CD4-positive, CD25-positive, alpha-beta regulatory T cell (primary cell): Measurements from ENCODE around the gene POLR1A. TPM values are rescaled to one million over a fixed set of nuclear protein-coding genes. Genes with fewer than 3 reads are reported as not detected.
"Not testable (repeated sequence)": the region's sequence is repeated elsewhere in the genome, so short reads cannot be mapped to it uniquely, and the experiment has no call there.

Experiments used
- ATAC-seq, 2 donors: fragments of 150-1000 bp; cut with Tn5 transposase; one replicate each; pipeline ENCODE4 v1.10.0; 2021; ENCODE audit warnings: low read depth in 2 of 2, moderate number of reproducible peaks in 2 of 2, moderate library complexity in 1 of 2
- DNase-seq, 3 donors: peaks; one replicate each; pipeline versions ENCODE4 v3.0.0 to v3.0.0-alpha.2; 2012 to 2022; ENCODE audit warnings: mixed read lengths in 1 of 3
- H3K27ac ChIP-seq: one replicate; pipeline ENCODE4 v1.7.0; 2013; ENCODE audit warnings: mild to moderate bottlenecking, low read length; ENCODE audit not compliant: insufficient read depth, poor library complexity, severe bottlenecking
- H3K27me3 ChIP-seq: one replicate; pipeline ENCODE4 v1.7.0; 2013; ENCODE audit warnings: low read length; ENCODE audit not compliant: control insufficient read depth, insufficient read depth
- H3K36me3 ChIP-seq: one replicate; pipeline ENCODE4 v1.7.0; 2013; ENCODE audit warnings: mild to moderate bottlenecking, low read length, moderate library complexity; ENCODE audit not compliant: control insufficient read depth, insufficient read depth
- H3K4me1 ChIP-seq: 2 replicates; pipeline ENCODE4 v1.7.0; 2013; ENCODE audit warnings: mild to moderate bottlenecking, low read length; ENCODE audit not compliant: insufficient read depth, control insufficient read depth, poor library complexity, severe bottlenecking
- H3K4me3 ChIP-seq: one replicate; pipeline ENCODE4 v1.7.0; 2013; ENCODE audit warnings: low read depth, mild to moderate bottlenecking, low read length, moderate library complexity
- H3K9me3 ChIP-seq, 2 experiments: 1 replicate in 1 of 2; 2 replicates in 1 of 2; pipeline ENCODE4 v1.7.0; 2013; ENCODE audit warnings: low read length in 2 of 2, mild to moderate bottlenecking in 1 of 2, moderate library complexity in 1 of 2; ENCODE audit not compliant: control insufficient read depth in 2 of 2
- H3K27ac Mint-ChIP-seq, 3 donors: one replicate each; pipeline ENCODE4 v1.8.0; 2020 to 2022; ENCODE audit warnings: mild to moderate bottlenecking in 3 of 3, mixed read lengths in 3 of 3, moderate library complexity in 2 of 3
- H3K27me3 Mint-ChIP-seq: one replicate; pipeline ENCODE4 v1.8.0; 2022; ENCODE audit warnings: mild to moderate bottlenecking, mixed read lengths
- H3K36me3 Mint-ChIP-seq: one replicate; pipeline ENCODE4 v1.8.0; 2020; ENCODE audit warnings: mixed read lengths
- H3K4me1 Mint-ChIP-seq, 4 donors: one replicate each; pipeline ENCODE4 v1.8.0; 2020 to 2022; ENCODE audit warnings: mixed read lengths in 4 of 4, mild to moderate bottlenecking in 1 of 4
- H3K4me3 Mint-ChIP-seq, 4 donors: one replicate each; pipeline ENCODE4 v1.8.0; 2020 to 2022; ENCODE audit warnings: mild to moderate bottlenecking in 4 of 4, mixed read lengths in 4 of 4, moderate library complexity in 3 of 4
- H3K9me3 Mint-ChIP-seq, 7 donors: one replicate each; pipeline ENCODE4 v1.8.0; 2020 to 2022; ENCODE audit warnings: mixed read lengths in 7 of 7, mild to moderate bottlenecking in 3 of 7, moderate library complexity in 2 of 7
- polyA plus RNA-seq, 4 donors: library from polyadenylated mRNA; unstranded; fragments of 300-500 nt; fragmentation: Illumina TruSeq; gene quantifications; one replicate each; pipeline ENCODE4 v1.2.3, GENCODE V29; 2021
- total RNA-seq: library from RNA; stranded (reverse); gene quantifications from one replicate; pipeline ENCODE4 v1.2.3, GENCODE V29; 2022

Gene POLR1A
- total and polyA plus RNA-seq, 5 donors from 2014 or later, result 1.3 to 23.9 (median 2.5) TPM

DNA sequence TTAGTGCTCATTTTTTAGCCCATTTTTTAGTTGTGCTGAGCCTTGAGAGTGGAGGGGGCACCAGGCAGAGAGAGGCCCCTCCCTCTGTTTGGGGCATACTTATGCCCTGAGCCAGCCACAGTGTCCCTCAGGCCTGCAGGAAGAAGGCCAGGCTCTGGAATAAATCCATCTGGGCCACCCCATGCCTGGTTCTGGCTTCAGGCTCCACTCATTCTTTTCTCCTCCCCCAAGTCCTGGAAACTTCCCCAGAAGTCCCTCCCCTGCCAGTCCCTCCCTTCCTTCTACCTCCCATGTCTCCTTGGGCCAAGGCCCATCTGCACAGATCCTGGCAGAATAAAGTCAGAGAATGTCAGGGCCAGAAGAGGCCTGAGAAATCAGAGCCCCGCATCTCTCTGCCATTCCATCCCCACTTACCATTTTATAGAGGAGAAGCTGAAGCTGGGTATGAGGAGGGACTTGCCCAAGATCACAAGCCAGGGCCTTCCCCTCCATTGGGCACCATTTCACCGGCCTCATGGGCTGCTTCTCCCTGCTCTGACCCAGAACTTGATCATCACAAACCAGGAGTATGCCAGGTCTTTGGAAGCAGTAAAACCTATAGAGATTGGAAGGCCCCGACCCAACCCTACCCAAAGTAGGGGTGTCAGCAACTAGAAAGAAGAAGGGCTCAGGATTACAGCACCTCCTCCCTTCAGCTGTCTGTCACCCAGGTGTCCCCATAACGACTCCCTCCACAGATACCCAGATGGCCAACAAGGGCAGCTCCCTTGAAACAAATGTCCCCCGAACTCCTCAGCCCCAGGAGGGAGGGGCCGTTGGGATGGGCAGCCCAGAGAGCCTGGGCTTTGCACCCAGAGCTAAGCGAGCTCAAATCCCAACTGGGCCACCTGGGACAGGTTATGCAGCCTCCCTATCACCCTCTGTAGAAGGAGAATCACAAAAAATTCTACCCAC, 108.4 kb downstream of the POLR1A start:
- H3K4me3 Mint-ChIP-seq, result peak overlapping the region in 1 of 4 donors; percentile 47
- H3K36me3 ChIP-seq, result no peaks in the 10 kb centered on the region
- H3K9me3 ChIP-seq, result no peaks in the 10 kb centered on the region
- peaks cover 5% of the 10 kb centered on the region for H3K36me3 Mint-ChIP-seq
- ATAC-seq, result no peak
- peak overlapping the region in 2 of 3 donors; percentile 93 to 97 for H3K27ac Mint-ChIP-seq
- peaks cover 14 to 84% (median 56%) of the 10 kb centered on the region in 4 donors for H3K4me1 Mint-ChIP-seq
- DNase-seq, result no peak
- no peaks in the 10 kb centered on the region for H3K27me3 Mint-ChIP-seq
- peaks cover 0 to 3% (median 0%) of the 10 kb centered on the region in 7 donors for H3K9me3 Mint-ChIP-seq
- peaks cover 76% of the 10 kb centered on the region for H3K4me1 ChIP-seq
- no peak overlapping the region for H3K27ac ChIP-seq
- no peaks in the 10 kb centered on the region for H3K27me3 ChIP-seq
- no peak overlapping the region for H3K4me3 ChIP-seq

- peak overlapping the region in 1 of 3 donors; percentile 97 for H3K27ac Mint-ChIP-seq
- peaks cover 76% of the 10 kb centered on the region for H3K4me1 ChIP-seq
- peaks cover 0 to 3% (median 0%) of the 10 kb centered on the region in 7 donors for H3K9me3 Mint-ChIP-seq
- peaks cover 5% of the 10 kb centered on the region for H3K36me3 Mint-ChIP-seq
- no peak for DNase-seq
- peaks cover 14 to 82% (median 55%) of the 10 kb centered on the region in 4 donors for H3K4me1 Mint-ChIP-seq
- no peaks in the 10 kb centered on the region for H3K27me3 Mint-ChIP-seq
- no peaks in the 10 kb centered on the region for H3K9me3 ChIP-seq
- H3K27ac ChIP-seq, result no peak overlapping the region
- no peak overlapping the region for H3K4me3 Mint-ChIP-seq
- no peak overlapping the region for H3K4me3 ChIP-seq
- H3K36me3 ChIP-seq, result no peaks in the 10 kb centered on the region
- H3K27me3 ChIP-seq, result no peaks in the 10 kb centered on the region
- ATAC-seq, result no peak
These were observed 109.1 kb downstream of the POLR1A start for GRCh38 chr2:85996591-85996990.

DNA sequence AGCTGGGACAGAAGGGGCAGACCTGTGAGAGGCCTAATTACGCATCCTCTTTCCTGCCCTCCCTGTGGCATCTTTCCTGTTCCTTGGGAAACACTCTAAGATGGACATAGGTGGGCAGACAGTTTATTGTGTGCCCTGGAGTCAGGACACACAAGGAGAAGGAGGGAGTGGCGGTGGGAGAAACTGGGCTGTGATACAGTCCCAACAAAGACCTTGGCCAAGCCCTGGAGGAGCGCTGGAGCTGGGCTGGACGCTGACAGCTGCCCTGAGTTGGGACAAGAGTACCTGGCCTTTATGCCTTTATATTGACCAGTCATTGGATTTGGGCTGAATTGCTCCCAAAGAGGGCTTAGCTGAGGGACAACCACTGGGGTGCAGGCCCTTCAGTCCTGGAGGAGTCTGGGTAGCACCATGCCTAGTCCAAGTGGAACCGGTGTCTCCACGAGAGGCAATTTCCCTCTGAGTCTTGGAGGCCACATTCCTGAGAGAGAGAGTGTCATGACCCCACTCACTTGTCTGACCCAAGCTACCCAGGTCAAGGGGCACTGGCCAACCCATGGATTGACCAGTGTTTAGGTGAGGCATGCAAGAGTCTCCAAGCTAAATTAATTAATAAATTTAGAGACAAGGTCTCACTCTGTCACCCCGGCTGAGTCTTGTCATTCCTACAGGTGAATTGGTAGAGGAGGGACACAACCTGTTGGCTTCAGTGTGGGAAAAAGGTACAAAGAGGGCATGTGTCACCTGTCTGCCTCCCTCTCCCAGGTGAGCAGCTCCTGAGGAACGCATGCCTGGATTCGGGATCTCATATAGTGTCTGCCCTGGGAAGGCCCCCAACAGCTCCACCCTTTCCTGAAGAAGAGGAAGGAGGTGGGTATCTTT, 109.8 kb downstream of the POLR1A start:
- H3K9me3 ChIP-seq, result no peaks in the 10 kb centered on the region
- Mint-ChIP-seq H3K9me3 (peaks cover 0 to 3% (median 0%) of the 10 kb centered on the region in 7 donors), H3K27me3 (no peaks in the 10 kb centered on the region), H3K36me3 (peaks cover 3% of the 10 kb centered on the region), H3K27ac (peak overlapping the region in 2 of 3 donors; percentile 75 to 91), H3K4me1 (peaks cover 12 to 75% (median 51%) of the 10 kb centered on the region in 4 donors), H3K4me3 (peak overlapping the region in 2 of 4 donors; percentile 22 to 43)
- H3K4me1 ChIP-seq, result peaks cover 74% of the 10 kb centered on the region
- H3K36me3 ChIP-seq, result no peaks in the 10 kb centered on the region
- H3K4me3 ChIP-seq, result no peak overlapping the region
- H3K27ac ChIP-seq, result no peak overlapping the region
- H3K27me3 ChIP-seq, result no peaks in the 10 kb centered on the region
- ATAC-seq, result no peak
- DNase-seq, result no peak

- Histone ChIP-seq H3K4me1 (peaks cover 66% of the 10 kb centered on the region), H3K9me3 (no peaks in the 10 kb centered on the region), H3K36me3 (no peaks in the 10 kb centered on the region), H3K27me3 (no peaks in the 10 kb centered on the region), H3K27ac (peak overlapping the region; percentile 54), H3K4me3 (no peak overlapping the region)
- DNase-seq (no peak), ATAC-seq (no peak)
- Mint-ChIP-seq H3K9me3 (peaks cover 0 to under 1% (median 0%) of the 10 kb centered on the region in 7 donors), H3K27me3 (no peaks in the 10 kb centered on the region), H3K36me3 (no peaks in the 10 kb centered on the region), H3K4me3 (peak overlapping the region; percentile 22 to 58 (median 42)), H3K4me1 (peaks cover 7 to 67% (median 43%) of the 10 kb centered on the region in 4 donors), H3K27ac (peak overlapping the region; percentile 69 to 91 (median 75))
These were observed 110.6 kb downstream of the POLR1A start for GRCh38 chr2:85994897-85995647.

- H3K27me3 ChIP-seq, result no peaks in the 10 kb centered on the region
- no peaks in the 10 kb centered on the region for H3K9me3 Mint-ChIP-seq
- H3K27ac Mint-ChIP-seq, result peak overlapping the region; percentile 42 to 69 (median 44)
- no peaks in the 10 kb centered on the region for H3K9me3 ChIP-seq
- H3K4me1 Mint-ChIP-seq, result peaks cover 7 to 60% (median 38%) of the 10 kb centered on the region in 4 donors
- H3K4me3 Mint-ChIP-seq, result peak overlapping the region; percentile 41 to 69 (median 52)
- DNase-seq (no peak), ATAC-seq (peak in 1 of 2 donors; percentile 10)
- H3K4me3 ChIP-seq, result peak overlapping the region; percentile 52
- peaks cover 59% of the 10 kb centered on the region for H3K4me1 ChIP-seq
- H3K27ac ChIP-seq, result peak overlapping the region; percentile 54
- H3K36me3 Mint-ChIP-seq, result no peaks in the 10 kb centered on the region
- no peaks in the 10 kb centered on the region for H3K36me3 ChIP-seq
- no peaks in the 10 kb centered on the region for H3K27me3 Mint-ChIP-seq
These were observed 111.3 kb downstream of the POLR1A start for GRCh38 chr2:85994421-85994777.

DNA sequence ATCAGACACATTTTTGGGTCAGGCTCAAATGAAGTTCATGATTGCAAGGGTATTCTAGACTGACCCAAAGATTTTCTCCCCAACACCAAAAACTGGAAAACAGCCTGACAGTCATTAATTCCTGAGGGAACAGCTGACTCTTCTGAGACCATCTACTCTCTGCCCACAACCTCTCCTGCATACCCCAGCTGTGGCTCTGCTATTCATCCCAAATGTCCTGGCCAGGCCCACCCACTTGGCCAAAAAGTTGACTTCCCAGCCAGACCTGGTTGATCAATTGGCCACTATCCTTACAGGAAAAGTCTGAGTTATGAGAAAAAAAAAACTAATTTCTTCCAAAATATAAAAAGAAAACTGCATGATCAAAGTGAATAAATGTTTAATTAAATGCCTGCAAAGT, 113.1 kb downstream of the POLR1A start:
- Histone ChIP-seq H3K27ac (no peak overlapping the region), H3K4me1 (peaks cover 41% of the 10 kb centered on the region), H3K36me3 (no peaks in the 10 kb centered on the region), H3K27me3 (no peaks in the 10 kb centered on the region), H3K4me3 (no peak overlapping the region), H3K9me3 (no peaks in the 10 kb centered on the region)
- peaks cover 0 to 43% (median 26%) of the 10 kb centered on the region in 4 donors for H3K4me1 Mint-ChIP-seq
- no peak for DNase-seq
- H3K36me3 Mint-ChIP-seq, result no peaks in the 10 kb centered on the region
- H3K4me3 Mint-ChIP-seq, result no peak overlapping the region
- no peaks in the 10 kb centered on the region for H3K27me3 Mint-ChIP-seq
- H3K9me3 Mint-ChIP-seq, result no peaks in the 10 kb centered on the region
- H3K27ac Mint-ChIP-seq, result no peak overlapping the region
- ATAC-seq, result no peak

GRCh38 chr2:85992053-85992452, 113.6 kb downstream of the POLR1A start:
- not testable (repeated sequence) for H3K4me3 ChIP-seq, H3K27me3 ChIP-seq, DNase-seq, H3K36me3 ChIP-seq, H3K27ac ChIP-seq, H3K9me3 ChIP-seq, H3K27me3 Mint-ChIP-seq, H3K36me3 Mint-ChIP-seq, H3K27ac Mint-ChIP-seq, H3K4me3 Mint-ChIP-seq, H3K9me3 Mint-ChIP-seq, ATAC-seq
- H3K4me1 ChIP-seq, result peaks cover 36% of the 10 kb centered on the region
- peaks cover 0 to 37% (median 22%) of the 10 kb centered on the region in 4 donors for H3K4me1 Mint-ChIP-seq
